GM12872 (cell line): Measurements from ENCODE around the gene MYLK.

Experiments
- TF ChIP-seq, protein P1 (sequence below): IDR thresholded peaks from 3 replicates; pipeline ENCODE4 v1.5.1; 2011; ENCODE audit warnings: low read depth, mild to moderate bottlenecking, low read length, moderate library complexity; ENCODE audit not compliant: insufficient read depth

Gene MYLK

DNA sequence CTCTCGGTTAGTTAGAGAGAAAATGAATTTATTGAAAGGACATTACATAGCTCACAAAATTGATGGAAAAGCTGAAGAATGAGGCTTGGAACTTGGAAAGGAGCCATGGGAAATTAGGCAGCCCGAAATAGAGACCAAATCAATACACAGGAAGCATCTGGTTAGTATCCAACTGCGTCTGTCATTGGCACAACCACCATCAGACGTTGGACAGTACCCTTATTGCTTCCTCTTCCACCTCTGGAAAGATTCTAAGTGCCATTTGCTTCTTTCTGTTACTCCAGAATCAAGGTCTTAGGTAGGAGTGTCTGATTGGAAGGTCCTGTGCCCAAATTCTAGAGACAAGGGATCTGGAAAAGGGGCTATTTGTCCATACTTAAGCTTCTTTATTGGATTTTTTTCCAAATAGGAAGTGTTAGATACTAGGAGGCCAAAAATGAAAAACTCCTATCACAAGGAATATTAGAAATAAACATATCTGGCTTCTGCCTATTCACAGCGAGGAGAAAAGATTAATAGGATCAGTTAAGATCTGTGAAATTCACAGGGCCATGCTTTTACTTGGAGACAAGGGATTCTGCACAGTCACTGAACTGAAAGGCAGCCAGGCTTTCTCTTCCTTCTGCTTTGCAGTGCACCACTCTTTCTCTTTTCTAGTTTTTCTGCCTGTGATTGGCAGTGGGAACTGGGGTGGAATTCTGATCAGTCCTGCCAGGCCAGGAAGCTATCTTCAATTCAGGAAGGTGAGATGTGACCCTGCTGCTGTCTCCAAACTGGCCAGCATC lies 288.5 kb downstream of the MYLK start:
- TF ChIP-seq, protein P1, sequence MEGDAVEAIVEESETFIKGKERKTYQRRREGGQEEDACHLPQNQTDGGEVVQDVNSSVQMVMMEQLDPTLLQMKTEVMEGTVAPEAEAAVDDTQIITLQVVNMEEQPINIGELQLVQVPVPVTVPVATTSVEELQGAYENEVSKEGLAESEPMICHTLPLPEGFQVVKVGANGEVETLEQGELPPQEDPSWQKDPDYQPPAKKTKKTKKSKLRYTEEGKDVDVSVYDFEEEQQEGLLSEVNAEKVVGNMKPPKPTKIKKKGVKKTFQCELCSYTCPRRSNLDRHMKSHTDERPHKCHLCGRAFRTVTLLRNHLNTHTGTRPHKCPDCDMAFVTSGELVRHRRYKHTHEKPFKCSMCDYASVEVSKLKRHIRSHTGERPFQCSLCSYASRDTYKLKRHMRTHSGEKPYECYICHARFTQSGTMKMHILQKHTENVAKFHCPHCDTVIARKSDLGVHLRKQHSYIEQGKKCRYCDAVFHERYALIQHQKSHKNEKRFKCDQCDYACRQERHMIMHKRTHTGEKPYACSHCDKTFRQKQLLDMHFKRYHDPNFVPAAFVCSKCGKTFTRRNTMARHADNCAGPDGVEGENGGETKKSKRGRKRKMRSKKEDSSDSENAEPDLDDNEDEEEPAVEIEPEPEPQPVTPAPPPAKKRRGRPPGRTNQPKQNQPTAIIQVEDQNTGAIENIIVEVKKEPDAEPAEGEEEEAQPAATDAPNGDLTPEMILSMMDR: no peak

DNA sequence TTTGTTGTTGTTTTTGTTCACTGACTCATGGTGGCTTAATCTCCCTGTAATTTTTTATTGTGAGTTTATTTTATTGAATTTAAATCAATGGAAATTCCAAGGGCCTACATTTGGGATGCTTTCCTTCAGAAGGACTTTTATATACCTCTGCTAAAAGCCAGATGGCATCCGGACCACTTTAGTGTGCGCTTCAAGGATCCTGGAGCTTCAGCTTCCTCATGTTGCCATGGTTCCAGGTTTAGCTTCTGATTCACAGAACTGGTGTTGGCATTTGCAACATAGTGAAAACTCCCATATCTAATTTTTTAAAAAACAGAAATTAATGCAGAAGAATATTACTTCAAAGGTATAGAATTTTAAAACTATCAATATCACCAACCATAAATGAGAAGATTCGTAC lies 290.8 kb downstream of the MYLK start:
- TF ChIP-seq, protein P1: no peak

DNA sequence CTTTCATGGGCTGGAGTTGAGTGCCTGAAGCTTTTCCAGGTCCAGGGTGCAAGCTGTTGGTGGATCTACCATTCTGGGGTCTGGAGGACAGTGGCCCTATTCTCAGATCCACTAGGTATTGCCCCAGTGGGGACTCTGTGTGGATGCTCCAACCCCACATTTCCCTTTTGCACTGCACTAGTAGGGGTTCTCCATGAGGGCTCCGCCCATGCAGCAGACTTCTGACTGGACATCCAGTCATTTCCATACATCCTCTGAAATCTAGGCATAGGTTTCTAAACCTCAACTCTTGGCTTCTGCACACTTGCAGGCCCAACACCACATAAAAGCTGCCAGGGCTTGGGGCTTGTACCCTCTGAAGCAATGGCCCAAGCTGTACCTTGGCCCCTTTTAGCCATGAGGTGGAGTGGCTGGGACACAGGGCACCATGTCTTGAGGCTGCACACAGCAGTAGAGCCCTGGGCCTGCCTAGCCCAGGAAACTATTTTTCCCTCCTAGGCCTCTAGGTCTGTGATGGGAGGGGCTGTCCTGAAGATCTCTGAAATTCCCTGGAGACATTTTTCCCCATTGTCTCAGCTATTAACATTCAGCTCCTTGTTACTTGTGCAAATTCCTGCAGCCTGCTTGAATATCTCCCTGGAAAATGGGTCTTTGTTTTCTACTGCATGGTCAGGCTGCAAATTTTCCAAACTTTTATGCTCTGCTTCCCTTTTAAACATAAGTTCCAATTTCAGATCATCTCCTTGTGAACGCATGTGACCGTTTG lies 293.3 kb downstream of the MYLK start:
- TF ChIP-seq, protein P1: no peak

DNA sequence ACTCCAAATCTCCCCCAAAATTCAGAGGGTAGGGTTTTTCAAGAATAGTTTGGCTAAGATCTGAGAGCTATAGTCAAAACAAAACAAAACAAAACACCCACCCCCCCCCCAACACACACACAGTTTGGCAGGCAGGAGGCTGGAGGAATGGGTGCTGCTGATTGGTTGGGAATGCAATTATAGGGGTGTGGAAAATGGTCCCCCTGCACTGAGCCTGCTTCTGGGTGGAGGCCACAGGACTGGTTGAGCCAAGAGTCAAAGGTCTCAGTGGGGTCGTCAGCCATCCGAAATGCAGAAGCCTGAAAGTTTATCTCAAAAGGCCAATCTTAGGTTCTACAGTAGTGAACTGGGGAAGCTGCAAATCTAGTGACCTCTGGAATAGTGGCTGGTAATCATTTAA lies 296.7 kb downstream of the MYLK start:
- TF ChIP-seq, protein P1: no peak

DNA sequence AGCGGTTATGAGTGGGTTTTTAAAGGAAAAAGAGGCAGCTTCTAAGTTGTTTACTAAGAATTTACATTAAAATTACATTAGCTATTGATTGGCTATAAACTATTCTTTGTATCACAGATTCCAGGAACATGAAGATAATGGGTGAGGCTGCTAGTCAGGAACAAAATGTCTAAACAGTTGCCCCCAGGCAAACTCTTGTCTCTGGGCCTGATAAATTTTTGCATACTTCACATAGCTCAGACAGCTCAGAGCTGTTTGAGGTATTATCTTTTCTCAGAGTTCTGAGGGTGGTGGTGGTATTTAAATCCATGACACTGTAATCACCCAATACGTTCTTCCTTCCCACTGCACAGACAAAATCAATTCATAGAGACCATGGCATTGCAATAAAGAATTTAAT lies 297.2 kb downstream of the MYLK start:
- TF ChIP-seq, protein P1: no peak

DNA sequence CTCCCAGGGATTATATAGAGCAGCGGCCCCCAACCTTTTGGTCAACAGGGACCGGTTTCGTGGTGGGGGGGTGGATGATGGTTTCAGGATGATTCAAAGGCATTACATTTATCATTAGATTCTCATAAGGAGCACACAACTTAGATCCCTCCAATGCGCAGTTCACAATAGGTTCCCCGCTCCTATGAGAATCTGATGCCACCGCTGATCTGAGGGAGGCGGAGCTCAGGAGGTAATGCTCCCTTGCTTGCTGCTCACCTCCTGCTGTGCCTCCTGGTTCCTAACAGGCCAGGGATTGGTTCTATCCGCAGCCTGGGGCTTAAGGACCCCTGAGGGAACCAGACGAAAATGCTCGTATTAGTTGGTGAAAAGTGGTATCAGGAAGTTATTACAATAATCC lies 298.0 kb downstream of the MYLK start:
- TF ChIP-seq, protein P1: no peak

DNA sequence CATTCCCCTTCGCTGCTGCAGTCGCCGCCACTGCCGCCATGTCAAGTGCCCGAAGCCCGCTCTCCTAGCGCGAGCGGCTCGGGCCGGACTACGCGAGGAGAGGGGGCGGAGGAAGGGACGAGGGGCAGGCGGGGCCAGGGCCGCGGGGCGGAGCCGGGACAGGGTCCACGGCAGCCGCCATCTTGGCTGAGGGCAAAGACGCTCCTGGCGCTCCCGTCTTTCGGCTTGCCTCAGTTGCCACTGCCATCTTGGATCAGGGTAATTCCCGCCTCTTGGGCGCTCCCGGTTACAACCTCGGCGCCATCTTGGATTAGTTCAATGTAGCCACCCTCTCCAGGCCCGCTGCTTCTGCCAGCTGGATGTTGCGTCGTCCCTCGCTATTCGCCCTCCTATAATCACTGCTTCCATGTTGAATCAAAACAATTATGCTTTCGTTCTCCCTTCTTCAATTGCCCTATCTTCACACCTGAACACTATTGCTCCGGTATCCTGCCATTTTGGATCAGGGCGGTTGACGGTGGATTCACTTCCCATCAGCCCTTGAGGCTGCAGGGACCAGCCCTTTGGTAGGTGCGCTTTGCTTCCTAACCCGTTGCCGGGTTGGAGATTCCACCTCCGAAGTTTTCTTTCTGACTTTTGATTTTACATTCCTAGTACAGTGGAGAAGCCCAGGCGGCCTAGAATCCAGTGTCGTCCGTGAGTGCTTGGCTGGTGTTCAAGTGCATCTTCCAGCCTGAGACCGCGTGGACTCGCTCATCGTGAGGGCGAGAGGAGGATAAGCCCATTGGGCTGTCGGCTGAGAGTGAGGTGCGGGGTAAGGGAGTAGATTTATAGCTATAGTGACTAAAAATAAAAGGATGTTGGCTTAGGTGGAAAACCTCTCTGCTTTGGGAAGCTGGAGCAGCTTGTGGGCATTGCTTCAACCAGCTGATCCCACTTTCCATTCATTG lies 298.9 kb downstream of the MYLK start, which contains the start of gene HACD2:
HACD2 (minus strand) TSS at position 66 of the 950 bp plus-strand sequence; CDS start at position 40, 26 bp downstream.
- TF ChIP-seq, protein P1: no peak
